ENCODE data around the gene SPTB.

SPTB gene

DNA sequence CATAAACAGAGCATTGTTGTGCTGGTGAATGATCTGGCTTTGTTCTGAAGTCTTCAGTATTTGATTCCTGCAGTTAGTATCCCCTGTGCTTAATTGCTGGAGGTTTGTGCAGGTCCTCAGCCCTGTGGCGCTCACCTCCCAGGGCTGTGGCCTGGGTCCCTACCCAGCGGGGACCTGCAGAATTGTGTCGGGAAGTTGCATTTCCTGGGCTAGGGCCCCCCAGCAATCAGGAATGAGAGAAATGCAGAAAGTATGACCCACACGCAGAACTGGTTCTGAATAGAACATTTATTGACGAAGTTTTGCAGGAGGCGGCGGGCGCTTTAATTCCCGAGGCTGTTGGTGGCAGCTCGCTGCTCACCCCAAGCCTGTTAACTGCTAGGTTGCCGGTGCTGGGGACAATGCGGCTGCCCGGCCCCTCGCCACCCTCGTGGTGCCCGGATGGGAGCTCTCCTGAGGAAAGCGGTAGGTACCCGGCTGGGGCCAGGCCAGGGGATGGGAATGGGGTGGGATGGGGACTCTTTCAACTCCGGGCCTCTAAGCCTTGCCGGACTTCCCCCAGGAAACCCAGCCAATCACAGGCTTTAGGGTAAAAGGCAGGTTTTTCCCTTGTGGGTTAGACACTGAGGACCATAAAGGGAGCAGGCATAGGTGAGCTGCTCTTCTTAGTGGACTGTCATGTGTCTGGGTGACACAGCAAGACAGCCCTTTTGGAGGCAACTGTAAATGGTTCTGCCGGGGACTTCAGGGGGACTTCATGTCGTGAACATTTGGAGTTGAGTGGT is 163.9 kb downstream of the SPTB start:
- in situ Hi-C loops (cut with MboI; ENCODE audit: low sequenced_read_pairs): no loop called here

DNA sequence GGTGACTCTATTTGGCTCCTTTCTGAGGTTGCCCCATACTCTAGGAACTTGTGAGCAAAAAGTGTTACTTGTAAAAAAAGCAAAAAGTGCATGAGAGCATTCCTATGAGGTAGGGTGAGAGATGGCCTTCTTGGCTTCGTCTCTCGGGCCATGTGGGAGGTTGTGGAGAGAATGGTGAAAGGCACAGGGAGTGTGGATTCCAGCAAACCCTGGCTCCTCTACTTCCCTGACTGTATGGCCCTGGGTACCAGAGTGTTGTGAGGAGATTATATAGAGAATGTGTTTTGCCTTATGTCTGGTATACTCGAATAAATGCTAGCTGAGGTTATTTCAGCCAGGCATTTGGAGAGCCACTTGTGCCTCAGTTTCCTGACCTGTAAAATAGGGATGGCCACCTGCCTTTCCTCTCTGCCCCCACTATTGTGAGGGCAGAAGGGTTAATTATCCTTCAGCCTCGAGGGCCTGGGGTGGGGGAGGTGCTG is 164.5 kb downstream of the SPTB start:
- in situ Hi-C loops (cut with MboI; ENCODE audit: low sequenced_read_pairs): no loop called here

DNA sequence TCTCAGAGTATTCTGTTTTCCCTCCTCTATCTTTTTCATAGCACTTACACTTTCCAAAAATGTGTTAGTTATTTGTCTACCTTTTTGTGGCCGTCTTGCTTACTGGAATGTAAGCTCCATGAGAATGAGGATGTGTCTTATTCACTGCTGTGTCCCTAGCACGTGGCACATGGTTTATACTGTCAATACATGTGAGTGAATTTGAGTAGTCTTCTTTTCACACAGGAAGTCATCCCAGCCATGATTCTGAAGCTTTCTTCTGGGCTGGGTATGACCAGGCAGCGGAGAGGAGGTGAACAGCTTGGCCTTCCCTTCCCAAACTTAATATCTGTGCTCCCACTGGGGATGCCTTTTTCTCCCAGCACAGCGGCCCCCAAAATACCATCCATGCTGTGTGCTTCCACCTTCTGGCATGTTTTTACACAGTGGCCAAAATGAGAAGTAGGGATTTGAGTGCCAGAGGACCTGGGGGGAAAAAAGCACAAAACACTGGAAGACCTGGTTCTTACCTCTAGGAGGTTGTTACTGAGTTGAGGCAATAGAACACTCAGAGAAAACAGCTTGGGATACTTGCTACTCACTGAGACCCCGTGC is 165.2 kb downstream of the SPTB start:
- in situ Hi-C loops (cut with MboI; ENCODE audit: low sequenced_read_pairs): no loop called here

DNA sequence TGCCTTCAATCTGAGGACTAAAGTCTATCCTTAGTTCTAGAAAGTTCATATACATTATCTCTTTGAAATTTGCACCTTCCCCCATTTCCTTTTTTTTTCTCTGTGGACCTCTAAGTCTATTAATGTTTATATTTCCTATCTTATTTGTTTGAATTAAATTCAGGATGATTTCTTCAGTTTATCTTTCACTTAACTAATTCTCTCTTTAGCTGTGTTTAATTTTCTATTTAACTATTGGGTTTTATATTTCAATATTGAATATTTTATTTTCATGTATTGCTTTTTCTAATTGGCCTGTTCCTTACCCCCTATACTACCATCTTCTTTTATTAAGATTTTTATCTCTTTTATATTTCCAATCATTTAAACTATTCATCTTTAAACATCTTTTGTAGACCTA is 166.0 kb downstream of the SPTB start:
- in situ Hi-C loops (cut with MboI; ENCODE audit: low sequenced_read_pairs): no loop called here

DNA sequence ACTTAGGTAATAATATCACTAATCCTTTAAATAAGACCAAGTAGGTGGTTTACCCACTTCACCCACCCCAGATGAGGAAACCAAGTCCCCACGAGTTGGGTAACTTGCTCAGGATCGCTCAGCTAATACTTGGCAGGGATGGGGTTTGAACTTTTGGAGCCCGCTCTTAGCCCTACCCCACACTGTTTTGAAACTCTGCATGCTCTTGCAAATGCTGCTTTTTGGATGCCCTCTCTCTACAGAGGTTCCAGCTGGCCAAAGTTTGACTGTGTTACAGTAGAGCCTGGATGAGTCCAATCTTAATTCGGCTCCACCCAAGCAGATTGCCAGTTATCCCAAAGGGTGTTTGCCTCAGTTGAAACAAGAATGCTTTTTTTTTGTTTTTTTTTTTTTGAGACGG is 168.7 kb downstream of the SPTB start:
- in situ Hi-C loops (cut with MboI; ENCODE audit: low sequenced_read_pairs): no loop called here

DNA sequence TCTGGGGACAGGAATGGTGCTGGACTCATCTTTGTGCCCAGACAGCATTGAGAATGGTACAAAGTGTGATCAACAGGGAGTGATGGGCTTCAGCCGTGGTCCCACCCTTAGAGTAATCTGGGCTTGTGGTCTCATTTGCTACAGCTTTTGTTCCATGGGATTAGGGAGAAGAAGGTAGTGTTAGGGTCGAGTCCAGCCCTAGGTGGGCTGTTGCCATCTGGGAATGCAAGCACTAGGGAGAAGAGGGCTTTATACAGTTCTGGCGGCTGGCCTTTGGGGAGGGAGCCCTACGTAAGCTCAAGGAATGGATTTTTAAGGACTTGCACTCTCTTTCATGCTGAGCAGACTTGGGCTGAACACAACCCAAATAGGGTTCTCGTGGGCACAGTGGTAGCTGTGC is 170.6 kb downstream of the SPTB start:
- in situ Hi-C loops (cut with MboI; ENCODE audit: low sequenced_read_pairs): no loop called here

DNA sequence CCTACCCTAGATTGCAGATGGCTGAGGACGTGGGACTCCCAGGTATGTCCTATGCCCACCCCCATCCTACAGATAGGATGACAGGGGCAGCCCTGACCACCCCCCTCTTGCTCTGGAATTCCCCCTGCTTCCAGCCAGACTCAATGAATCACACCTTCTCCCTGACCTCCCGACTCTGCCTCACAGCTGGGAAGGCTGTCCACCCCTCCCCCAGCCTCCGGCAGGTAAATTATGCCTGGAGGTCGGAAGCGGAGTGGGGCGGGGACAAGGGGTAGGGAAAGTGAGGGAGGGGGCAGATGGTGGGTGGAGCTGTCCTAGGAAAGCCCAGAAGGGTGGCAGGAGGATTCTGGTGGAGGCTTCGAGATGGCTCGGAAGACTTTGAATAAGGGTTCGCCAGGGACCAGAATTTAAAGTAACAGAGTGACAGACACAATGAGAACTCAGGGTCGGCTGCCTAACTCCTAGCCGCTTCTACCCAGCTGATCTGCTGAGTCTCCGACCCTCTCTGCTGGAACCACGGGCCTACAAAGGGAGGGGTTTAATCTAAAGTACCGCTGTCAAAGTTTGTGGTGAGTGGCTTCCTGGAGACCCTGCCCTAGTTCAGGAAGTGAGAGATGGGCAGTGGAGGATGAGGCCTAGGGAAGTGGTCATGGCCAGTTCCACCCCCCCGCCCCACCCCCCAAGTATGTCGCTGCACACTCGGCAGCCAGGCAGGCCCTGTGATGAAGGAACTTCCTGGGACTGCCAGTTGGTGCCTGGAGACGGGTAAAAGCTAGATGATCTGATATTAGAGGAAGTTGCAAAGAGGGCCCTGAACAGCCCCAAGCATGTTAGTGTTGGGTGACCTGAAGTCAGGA is 171.3 kb downstream of the SPTB start:
- in situ Hi-C loops (cut with MboI; ENCODE audit: low sequenced_read_pairs): no loop called here

DNA sequence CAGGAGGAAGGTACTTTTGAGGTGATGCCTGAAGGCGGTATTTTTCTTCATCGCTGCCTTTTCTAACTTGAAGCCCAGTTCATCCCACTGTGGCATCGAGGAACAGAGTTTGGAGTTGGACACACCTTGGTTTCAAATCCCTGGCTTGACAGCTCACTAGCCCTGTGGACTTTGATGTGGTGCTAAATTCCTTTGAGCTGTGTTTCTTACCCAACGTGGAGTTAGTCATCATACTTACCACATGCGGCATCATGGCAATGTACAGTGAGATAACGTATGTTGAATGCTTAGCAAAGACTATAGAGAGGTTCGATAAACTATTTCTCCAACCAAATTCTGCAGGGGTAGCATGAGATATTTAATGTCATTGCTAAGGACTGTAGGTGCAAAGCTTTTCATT is 172.0 kb downstream of the SPTB start:
- in situ Hi-C loops (cut with MboI; ENCODE audit: low sequenced_read_pairs): no loop called here

DNA sequence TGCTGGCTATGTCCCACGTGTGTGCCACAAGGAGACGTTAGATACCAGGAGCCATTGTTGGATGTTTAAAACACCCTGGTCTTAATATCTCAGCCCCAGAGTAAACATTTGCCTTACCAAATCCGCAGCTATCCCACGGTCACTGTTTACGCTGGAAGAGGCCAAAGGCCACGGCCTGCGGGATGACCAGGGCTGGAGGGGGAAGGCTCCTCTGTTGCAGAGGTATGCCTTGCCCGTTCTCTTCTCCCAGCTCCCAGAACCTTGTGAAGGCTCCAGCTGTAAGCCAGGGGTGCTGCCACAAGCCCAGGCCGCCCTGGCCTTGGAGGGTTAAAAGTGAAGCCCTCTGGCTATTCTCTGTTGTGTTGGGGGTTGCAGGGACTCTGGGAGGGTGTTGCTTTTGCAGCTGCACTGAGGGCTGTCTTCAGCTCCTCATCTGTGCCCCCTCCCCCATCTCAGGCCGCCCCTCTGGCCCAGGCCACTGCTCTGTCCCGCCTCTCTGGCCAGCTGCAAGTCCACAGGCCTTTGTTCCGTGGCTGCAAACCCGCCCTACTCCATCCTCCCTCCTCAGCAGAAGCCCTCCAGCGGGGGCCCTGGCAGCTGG is 173.0 kb downstream of the SPTB start:
- in situ Hi-C loops (cut with MboI; ENCODE audit: low sequenced_read_pairs): no loop called here

DNA sequence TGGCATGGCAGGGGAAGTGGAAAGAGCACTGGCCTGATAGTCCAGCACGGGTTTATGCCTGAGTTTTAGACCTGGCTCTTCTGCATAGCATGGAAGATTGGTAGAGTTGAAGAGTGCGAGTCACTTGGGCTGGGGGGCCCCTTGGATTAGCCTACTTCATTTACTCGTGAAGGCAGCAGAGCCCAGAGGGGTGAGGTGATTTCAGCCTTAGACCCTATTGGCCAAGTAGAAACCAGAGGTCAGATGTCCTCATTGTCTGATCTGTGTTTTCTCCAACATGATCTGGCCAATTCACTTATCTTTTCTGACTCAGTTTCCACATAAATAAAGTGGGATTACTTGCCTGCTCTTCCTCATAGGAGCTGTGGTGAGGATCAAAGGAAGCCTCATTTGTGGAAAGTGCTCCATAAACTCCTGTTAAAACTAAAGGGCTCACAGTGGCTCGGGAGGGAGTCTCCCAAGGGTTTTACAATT is 173.6 kb downstream of the SPTB start:
- in situ Hi-C loops (cut with MboI; ENCODE audit: low sequenced_read_pairs): no loop called here

DNA sequence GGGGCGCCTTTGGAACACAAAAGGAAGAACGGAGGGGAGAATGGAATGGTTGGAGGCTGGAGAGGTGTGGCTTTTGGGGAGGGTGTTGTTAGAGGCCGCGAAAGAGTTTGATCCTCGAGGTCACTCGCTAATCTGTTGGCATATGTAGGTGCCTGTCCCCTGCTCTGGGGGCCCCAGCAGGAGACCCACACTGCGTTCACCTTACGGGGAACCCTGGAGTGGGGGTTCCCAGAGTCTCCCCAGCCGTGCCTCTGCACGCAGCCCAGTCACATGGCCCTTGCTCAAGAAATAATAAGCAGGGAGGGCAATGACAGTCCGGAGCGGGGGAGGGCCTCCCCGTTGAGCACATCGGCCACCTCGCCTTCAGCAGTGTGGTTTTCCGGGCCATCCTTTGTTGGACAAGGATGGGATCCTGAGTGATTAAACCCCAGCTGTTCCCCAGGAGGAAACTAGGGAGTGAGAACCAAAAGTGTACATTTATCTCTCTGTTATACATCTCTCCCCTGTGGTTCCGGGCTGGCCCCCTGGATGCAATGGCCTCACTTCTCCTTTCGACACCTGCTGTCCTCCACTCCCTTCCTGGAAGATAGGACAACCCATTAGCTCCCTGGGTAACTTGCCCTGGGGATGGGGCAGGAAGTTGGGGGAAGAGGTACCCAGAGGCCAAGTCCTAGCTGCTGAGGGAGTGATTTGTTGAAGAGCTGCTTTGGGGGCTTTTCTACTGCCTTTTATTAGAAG is 174.2 kb downstream of the SPTB start:
- in situ Hi-C loops (cut with MboI; ENCODE audit: low sequenced_read_pairs): no loop called here

DNA sequence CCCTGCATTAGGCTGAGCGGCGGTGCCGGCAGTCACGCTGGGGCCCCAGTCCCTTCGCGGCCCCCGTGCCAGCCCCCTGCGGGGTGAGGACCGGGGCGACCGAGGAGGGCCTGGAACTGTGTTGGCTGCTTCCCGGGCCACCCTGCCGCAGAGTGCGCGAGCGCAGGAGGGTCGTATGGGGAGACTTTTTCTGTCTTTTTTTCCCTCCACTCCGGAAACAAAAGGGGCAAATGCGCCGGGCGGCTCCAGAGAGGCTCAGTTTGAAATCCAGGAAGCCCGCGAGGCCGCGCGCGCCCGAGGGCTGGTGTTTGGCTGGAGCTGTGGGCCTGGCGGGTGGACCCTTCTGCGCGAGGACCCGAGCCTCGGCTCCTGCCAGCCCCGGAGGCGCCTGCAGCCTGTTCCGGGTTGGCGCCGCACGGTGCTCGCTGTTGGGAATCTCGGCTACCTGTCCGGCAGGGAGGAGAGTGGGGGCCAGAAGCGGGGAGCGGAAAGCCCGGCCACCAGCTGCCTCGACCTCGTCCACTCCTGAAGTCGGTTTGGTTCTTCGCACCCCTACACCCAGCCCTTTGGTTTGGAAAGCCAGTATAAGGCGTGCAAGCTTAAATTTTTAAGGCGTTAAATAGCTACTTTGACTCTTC is 174.8 kb downstream of the SPTB start:
- in situ Hi-C loops (cut with MboI; ENCODE audit: low sequenced_read_pairs): no loop called here

DNA sequence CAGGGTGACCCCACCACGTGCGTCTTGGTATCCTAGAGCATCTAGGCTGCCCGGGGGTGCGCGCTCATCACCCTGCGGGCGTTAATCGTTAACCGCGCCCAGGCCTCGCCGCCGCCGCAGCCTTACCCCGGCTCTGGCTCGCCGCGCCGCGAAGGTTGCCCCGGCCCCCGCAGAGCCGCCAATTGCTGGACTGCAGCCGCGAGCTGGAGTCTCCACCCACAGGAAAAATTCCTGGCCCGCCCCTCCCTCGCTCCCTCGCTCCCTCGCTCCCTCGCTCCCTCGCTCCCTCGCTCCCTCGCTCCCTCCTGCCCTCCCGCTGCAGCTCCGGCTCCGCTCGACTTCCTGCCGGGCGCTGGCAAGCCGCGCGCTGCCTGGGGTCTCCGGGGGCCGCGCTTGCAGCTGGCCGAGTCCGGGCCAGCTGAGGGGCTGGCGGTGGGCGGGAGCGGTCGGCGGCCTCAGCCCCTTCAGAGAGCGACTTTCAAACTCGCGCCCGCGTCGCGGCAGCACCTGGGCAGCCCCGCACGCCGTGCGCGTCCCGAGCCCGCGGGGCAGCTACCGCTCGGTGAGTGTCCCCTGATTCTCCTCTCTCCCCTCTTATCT is 175.5 kb downstream of the SPTB start, which contains the start of gene PLEKHG3:
PLEKHG3 (plus strand) TSS at position 282 of the 600 bp plus-strand sequence. CDS start 23,208 bp downstream, outside the sequence.
- in situ Hi-C loops (cut with MboI; ENCODE audit: low sequenced_read_pairs): no loop called here

DNA sequence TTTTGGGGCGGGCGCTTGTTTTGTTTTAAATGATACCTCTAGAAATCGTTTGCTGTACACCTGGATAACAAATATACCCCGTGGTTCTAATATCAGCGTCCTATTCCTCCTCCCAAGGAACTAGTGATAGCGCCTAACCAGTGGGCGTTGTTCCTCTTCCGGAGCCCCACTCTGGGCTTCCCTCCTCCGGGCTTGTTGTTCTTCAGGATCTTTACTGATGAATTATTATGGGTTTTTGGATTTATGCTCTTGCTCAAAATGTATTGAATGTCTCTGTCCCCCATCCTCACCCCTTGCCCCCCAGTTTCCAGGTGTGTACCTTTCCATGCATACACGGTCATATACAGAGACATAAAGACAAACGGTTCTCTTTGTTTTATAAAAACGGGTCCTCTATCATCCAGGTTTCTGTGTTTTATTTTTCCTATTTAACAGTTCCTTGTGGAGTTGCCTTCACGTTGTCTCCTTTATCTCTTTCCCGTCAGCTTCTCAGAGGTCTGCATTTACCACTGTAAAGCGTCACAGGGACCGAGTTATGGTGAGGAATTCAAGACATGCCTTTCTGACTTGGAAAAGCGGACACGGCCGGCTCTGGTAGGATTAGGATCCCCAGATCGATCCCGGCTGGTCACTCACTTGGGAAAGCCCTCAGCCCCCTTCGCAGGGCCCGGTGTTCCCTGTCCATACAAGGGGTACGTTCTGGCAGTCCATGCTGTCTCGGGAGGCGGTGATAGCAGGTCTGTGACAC is 176.1 kb downstream of the SPTB start:
- in situ Hi-C loops (cut with MboI; ENCODE audit: low sequenced_read_pairs): no loop called here

DNA sequence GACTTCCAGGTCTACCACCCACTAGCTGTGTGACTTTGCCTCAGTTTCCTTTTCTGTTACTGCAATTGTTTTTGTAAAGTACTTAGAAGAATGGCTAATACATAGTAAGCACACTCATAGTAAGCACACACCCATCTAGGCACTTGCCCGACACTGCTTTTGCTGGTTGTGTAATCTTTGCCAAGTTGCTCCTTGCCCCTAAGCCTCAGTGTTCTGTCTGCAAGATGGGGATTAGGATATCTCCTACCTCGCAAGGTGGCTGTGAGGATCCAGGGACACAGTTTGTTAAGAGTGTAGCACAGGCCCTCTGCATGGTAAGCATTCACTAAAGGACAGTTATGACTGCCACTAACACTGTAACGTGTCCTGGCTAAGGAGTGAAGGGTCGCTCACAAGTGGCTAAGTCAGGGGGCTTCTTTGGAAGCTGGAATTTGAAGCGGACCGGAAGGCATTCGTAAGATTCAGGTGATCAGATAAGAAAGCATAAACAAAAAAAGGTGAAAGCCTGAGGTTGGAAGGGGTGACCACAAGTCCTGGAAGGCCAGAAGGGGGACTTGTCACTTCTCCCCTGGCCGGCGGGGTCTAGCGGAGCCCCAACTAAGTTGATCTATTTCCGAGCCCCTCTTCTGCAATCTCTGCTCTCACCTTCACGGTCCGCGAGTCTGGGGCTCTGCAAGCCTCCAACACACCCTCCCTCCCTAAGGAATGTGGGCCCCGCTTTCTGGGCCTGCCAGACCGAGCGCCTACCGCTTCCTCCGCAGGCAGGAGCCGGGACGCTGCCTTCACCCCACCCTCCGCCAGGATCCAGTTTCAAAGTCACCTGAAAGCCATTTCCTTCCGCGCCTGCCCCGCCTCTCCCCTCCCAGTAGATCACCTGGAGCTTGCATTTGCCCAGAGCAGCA is 177.0 kb downstream of the SPTB start:
- in situ Hi-C loops (cut with MboI; ENCODE audit: low sequenced_read_pairs): no loop called here

DNA sequence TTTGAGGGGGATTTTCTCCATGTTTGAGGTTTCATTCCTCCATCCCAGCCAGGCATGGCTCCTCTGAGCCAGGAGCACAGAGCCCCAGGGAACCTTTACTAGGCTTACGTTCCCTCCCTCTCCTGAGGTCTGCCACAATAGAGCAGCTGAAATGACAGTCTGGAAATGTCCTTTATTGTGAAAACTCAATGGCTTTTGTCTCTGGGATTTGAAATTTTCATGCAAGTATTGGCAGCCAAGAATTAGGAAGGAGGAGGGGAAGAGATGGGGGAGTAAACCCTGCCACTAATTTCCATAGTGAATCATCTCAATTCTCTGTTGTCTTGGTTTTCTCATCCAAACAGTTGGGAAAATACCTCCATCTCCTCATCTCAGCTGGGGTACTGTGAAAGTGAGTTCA is 178.0 kb downstream of the SPTB start:
- in situ Hi-C loops (cut with MboI; ENCODE audit: low sequenced_read_pairs): no loop called here

DNA sequence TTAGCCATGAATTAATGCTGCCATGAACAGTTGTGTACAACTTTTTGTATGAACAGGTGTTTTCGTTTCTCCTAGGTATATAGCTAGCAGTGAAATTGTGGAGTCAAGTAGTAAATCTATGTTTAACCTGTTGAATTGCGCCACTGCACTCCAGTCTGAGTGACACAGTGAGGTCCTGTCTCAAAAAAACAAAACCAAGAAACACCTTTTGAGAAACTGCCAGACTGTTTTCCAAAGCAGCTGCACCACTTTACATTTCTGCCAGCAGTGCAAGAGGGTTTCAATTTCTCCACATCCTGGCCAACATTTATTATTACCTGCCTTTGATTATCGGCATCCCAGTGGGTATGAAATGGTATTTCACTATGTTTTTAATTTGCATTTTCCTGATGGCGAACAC is 178.8 kb downstream of the SPTB start:
- in situ Hi-C loops (cut with MboI; ENCODE audit: low sequenced_read_pairs): no loop called here

DNA sequence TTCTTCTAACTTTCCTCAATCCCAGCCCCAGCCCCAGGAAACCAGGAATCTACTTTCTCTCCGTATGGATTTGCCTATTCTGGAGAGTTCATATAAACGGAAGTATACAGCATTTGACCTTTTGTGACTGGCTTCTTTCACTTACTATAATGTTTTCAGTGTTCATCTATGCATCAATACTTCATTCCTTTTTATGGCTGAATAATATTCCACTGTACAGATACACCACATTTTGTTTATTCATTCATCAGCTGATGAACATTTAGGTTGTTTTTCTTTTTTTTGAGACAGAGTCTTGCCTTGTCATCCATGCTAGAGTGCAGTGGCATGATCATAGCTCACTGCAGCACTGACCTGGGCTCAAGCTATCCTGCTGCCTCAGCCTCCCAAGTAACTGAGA is 179.4 kb downstream of the SPTB start:
- in situ Hi-C loops (cut with MboI; ENCODE audit: low sequenced_read_pairs): no loop called here
